IMR-90 (cell line): Measurements from ENCODE around the gene SENP6. TPM values are rescaled to one million over a fixed set of nuclear protein-coding genes. Genes with fewer than 3 reads are reported as not detected.

Experiments
- ATAC-seq: fragments of 200-7000 bp; cut with Tn5 transposase; 2 replicates; pipeline ENCODE4 v1.9.1; 2020; ENCODE audit warnings: low read depth, mild to moderate bottlenecking, moderate library complexity
- BruUV-seq: library from RNA; stranded (reverse); fragments of 400-500 nt; replicated peaks from 2 replicates; lab custom pipeline; 2021; lab: Mats Ljungman, UMichigan
- CTCF ChIA-PET: fragments of 300-600 bp; formaldehyde crosslinking; extraction: SDS; loops from one replicate; lab custom pipeline; 2021; ENCODE audit warnings: antibody characterized with exemption; lab: Yijun Ruan, JAX
- POLR2A ChIA-PET: fragments of 300-600 bp; sonication (Branson Sonifier 250); formaldehyde crosslinking; loops from one replicate; lab custom pipeline; 2022; ENCODE audit warnings: antibody characterized with exemption; ENCODE audit not compliant: unreplicated experiment; lab: Charles Lee
- DNase-seq: peaks from one replicate; pipeline ENCODE4 v3.0.0; 2013
- H2AFZ ChIP-seq: replicated peaks from 2 replicates; pipeline ENCODE3; 2013; ENCODE audit warnings: low read length, mild to moderate bottlenecking; ENCODE audit not compliant: poor library complexity
- H2AK5ac ChIP-seq: 2 replicates; pipeline ENCODE4 v1.6.1; 2013; ENCODE audit warnings: low read depth, low read length, inconsistent platforms
- H2AK9ac ChIP-seq: replicated peaks from 2 replicates; pipeline ENCODE3; 2013; ENCODE audit warnings: mild to moderate bottlenecking, low read depth, low read length, moderate library complexity; ENCODE audit not compliant: poor library complexity
- H2BK120ac ChIP-seq: 2 replicates; pipeline ENCODE4 v1.6.1; 2013; ENCODE audit warnings: low read depth, low read length, inconsistent platforms
- H2BK15ac ChIP-seq: 3 replicates; pipeline ENCODE4 v1.6.1; 2013; ENCODE audit warnings: low read depth, low read length, inconsistent platforms
- H2BK20ac ChIP-seq: 2 replicates; pipeline ENCODE4 v1.6.1; 2013; ENCODE audit warnings: low read depth, mild to moderate bottlenecking, inconsistent platforms, low read length, moderate library complexity
- H2BK5ac ChIP-seq: 2 replicates; pipeline ENCODE4 v1.6.1; 2013; ENCODE audit warnings: mild to moderate bottlenecking, low read depth, low read length, inconsistent platforms; ENCODE audit not compliant: poor library complexity, severe bottlenecking
- H3K14ac ChIP-seq: replicated peaks from 2 replicates; pipeline ENCODE4 v1.6.1; 2013; ENCODE audit warnings: low read depth, low read length, inconsistent platforms
- H3K18ac ChIP-seq: 2 replicates; pipeline ENCODE4 v1.6.1; 2013; ENCODE audit warnings: low read depth, low read length, control low read depth
- H3K23ac ChIP-seq: 2 replicates; pipeline ENCODE4 v1.6.1; 2013; ENCODE audit warnings: low read depth, low read length, inconsistent platforms
- H3K27ac ChIP-seq: 2 replicates; pipeline ENCODE4 v1.5.1; 2013; ENCODE audit warnings: mild to moderate bottlenecking, control low read depth, low read length; ENCODE audit not compliant: insufficient read depth
- H3K27me3 ChIP-seq: 2 replicates; pipeline ENCODE4 v1.6.1; 2013; ENCODE audit warnings: low read length; ENCODE audit not compliant: control insufficient read depth, insufficient read depth
- H3K36me3 ChIP-seq: 2 replicates; pipeline ENCODE4 v1.6.1; 2013; ENCODE audit warnings: low read length, mixed read lengths; ENCODE audit not compliant: control insufficient read depth, insufficient read depth
- H3K4ac ChIP-seq: 2 replicates; pipeline ENCODE4 v1.6.1; 2013; ENCODE audit warnings: low read depth, low read length, inconsistent platforms
- H3K4me1 ChIP-seq: 2 replicates; pipeline ENCODE4 v1.6.1; 2013; ENCODE audit warnings: low read length, mixed read lengths; ENCODE audit not compliant: control insufficient read depth, insufficient read depth
- H3K4me2 ChIP-seq: 2 replicates; pipeline ENCODE4 v1.6.1; 2013; ENCODE audit warnings: low read depth, mild to moderate bottlenecking, control low read depth, low read length, moderate library complexity
- H3K4me3 ChIP-seq: 2 replicates; pipeline ENCODE4 v1.5.1; 2013; ENCODE audit warnings: low read depth, mild to moderate bottlenecking, control low read depth, low read length, moderate library complexity; ENCODE audit not compliant: insufficient read depth
- H3K56ac ChIP-seq: 2 replicates; pipeline ENCODE4 v1.6.1; 2013; ENCODE audit warnings: low read length, inconsistent platforms; ENCODE audit not compliant: insufficient read depth; ENCODE audit errors: extremely low read depth
- H3K79me1 ChIP-seq, 2 experiments: 2 replicates each; pipeline ENCODE4 v1.6.1; 2013; ENCODE audit warnings: low read length in 2 of 2, inconsistent platforms in 1 of 2, low read depth in 1 of 2
- H3K9ac ChIP-seq: 2 replicates; pipeline ENCODE4 v1.6.1; 2013; ENCODE audit warnings: low read depth, low read length, control low read depth
- H3K9me1 ChIP-seq: 2 replicates; pipeline ENCODE4 v1.6.1; 2013; ENCODE audit warnings: low read length, inconsistent platforms; ENCODE audit not compliant: insufficient read depth
- H3K9me3 ChIP-seq: 2 replicates; pipeline ENCODE4 v1.6.1; 2013; ENCODE audit warnings: low read length; ENCODE audit not compliant: control insufficient read depth, insufficient read depth
- H4K20me1 ChIP-seq: 2 replicates; pipeline ENCODE4 v1.6.1; 2013; ENCODE audit warnings: low read length, inconsistent platforms; ENCODE audit not compliant: insufficient read depth
- H4K5ac ChIP-seq: 2 replicates; pipeline ENCODE4 v1.6.1; 2013; ENCODE audit warnings: mild to moderate bottlenecking, low read depth, low read length, control low read depth
- H4K8ac ChIP-seq, 2 experiments: 2 replicates each; pipeline ENCODE4 v1.6.1; 2013; ENCODE audit warnings: low read depth in 2 of 2, low read length in 2 of 2, control low read depth in 1 of 2, inconsistent platforms in 1 of 2
- H4K91ac ChIP-seq: 2 replicates; pipeline ENCODE4 v1.6.1; 2013; ENCODE audit warnings: low read depth, low read length, inconsistent platforms; ENCODE audit not compliant: insufficient read depth
- RAD21 ChIP-seq: IDR thresholded peaks from 2 replicates; pipeline ENCODE4 v1.6.1; 2012; ENCODE audit warnings: low read length, improper control_type of control experiment
- RFX5 ChIP-seq: IDR thresholded peaks from 2 replicates; pipeline ENCODE4 v1.8.0; 2012; ENCODE audit warnings: low read depth, mild to moderate bottlenecking, low read length, moderate library complexity
- WGBS, 2 experiments: methylation state at CpG; one replicate each; pipeline versions ENCODE4 v1.1.5 to v1.1.7; 2013; ENCODE audit warnings: missing lambda C conversion rate in 2 of 2; ENCODE audit not compliant: insufficient read length in 1 of 2; ENCODE audit errors: extremely low coverage in 2 of 2; 5-methylcytosine and 5-hydroxymethylcytosine counted together
- dilution Hi-C: fragments of 300-500 bp; cut with HindIII; formaldehyde crosslinking; loops from one replicate; pipeline ENCODE4 v1.14.3; 2018; ENCODE audit warnings: low sequenced_read_pairs; ENCODE audit not compliant: unreplicated experiment
- in situ Hi-C: fragments of 300-500 bp; cut with MboI; formaldehyde crosslinking; loops from 3 replicates; pipeline ENCODE4 v1.14.3; 2019; ENCODE audit warnings: low sequenced_read_pairs, inconsistent platforms, mixed read lengths
- intact Hi-C: fragments of 100-400 bp; cut with micrococcal nuclease; formaldehyde crosslinking; loops from 2 replicates; pipeline ENCODE4 v1.10.0; 2022
- polyA plus RNA-seq, 3 experiments: library from polyadenylated mRNA; depleted of rRNA; stranded (reverse); fragments of >200 nt; gene quantifications; 2 replicates each; pipeline ENCODE4 v1.2.3, GENCODE V29; 2012; ENCODE audit warnings: low replicate concordance in 1 of 3
- total RNA-seq: library from RNA; depleted of rRNA; stranded (reverse); fragments of >200 nt; gene quantifications from 2 replicates; pipeline ENCODE4 v1.2.3, GENCODE V29; 2012
- TF ChIP-seq, protein P1 (sequence below): fragments of 150-350 bp; IDR thresholded peaks from 2 replicates; pipeline ENCODE4 v1.6.1; 2016; ENCODE audit warnings: low read depth, mild to moderate bottlenecking, low read length, moderate library complexity, borderline replicate concordance

SENP6 gene
- total and polyA plus RNA-seq, 2 of the 4 experiments (the other 2 are of a cell fraction) = 23.1 to 25.8 TPM

DNA sequence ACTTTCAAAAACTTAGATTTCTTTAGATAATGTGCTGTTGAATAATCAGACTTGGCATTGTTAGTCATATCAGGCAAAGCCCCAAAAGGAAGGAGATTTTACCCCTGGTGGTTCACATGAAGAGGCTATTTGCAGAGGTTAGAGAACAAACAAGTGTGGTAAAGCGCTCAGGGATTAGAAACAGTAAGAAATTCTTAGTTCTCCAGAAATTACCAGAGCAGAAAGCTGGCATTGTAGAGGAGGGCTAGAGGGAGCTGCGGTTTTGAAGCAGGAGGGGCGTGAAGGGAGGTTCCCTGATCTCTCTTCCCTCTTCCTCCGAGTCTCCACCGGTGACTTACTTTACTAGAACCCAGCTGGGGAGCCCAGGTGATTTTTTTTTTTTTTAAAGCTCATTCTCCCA, 157.5 kb downstream of the SENP6 start:
- no peak overlapping the region for H3K4ac ChIP-seq
- H3K4me2 ChIP-seq = no peak overlapping the region
- H2BK5ac ChIP-seq = no peak overlapping the region
- no TSS peak for BruUV-seq
- no peak overlapping the region for H4K8ac ChIP-seq
- H3K36me3 ChIP-seq = no peaks in the 10 kb centered on the region
- dilution Hi-C loops = no loop called here
- no peak overlapping the region for H2AFZ ChIP-seq
- no CpG with 5 or more reads among the region's 5 CpGs for WGBS, 2 experiments
- H4K91ac ChIP-seq = no peak overlapping the region
- H3K18ac ChIP-seq = no peak overlapping the region
- no peak overlapping the region for H3K9ac ChIP-seq
- H3K9me1 ChIP-seq = peaks cover 2% of the 10 kb centered on the region; the same call in 1 of the 2 replicates
- H2BK15ac ChIP-seq = no peak overlapping the region
- intact Hi-C loops = loop anchor here (10.0 kb wide), 1 partner anchor 474 kb away; the partner anchor contains the start of gene TMEM30A
- no peaks in the 10 kb centered on the region for H3K27me3 ChIP-seq
- no peak for DNase-seq
- no peak overlapping the region for H2BK20ac ChIP-seq
- H3K56ac ChIP-seq = no peak overlapping the region
- ATAC-seq = no peak
- no peak overlapping the region for H2AK5ac ChIP-seq
- ChIA-PET CTCF (interaction anchor here (0.7 kb wide), 1 partner anchor 96 kb away, joined by 3 read pairs; no protein-coding TSS in a partner anchor), POLR2A (no interaction called here)
- peaks cover 17 to 35% of the 10 kb centered on the region in 2 experiments for H3K79me1 ChIP-seq
- in situ Hi-C loops = no loop called here
- H3K14ac ChIP-seq = no peak overlapping the region
- H4K20me1 ChIP-seq = no peaks in the 10 kb centered on the region; the same call in 1 of the 2 replicates
- no peak overlapping the region for H3K23ac ChIP-seq
- no peaks in the 10 kb centered on the region for H3K4me1 ChIP-seq
- no peak overlapping the region for H3K27ac ChIP-seq
- peak overlapping the region; percentile 65 for H2AK9ac ChIP-seq
- no peaks in the 10 kb centered on the region for H3K9me3 ChIP-seq
- H4K5ac ChIP-seq = no peak overlapping the region
- no peak overlapping the region for H2BK120ac ChIP-seq
- H3K4me3 ChIP-seq = no peak overlapping the region
- no peak for TF ChIP-seq RFX5
- TF ChIP-seq, protein P1, sequence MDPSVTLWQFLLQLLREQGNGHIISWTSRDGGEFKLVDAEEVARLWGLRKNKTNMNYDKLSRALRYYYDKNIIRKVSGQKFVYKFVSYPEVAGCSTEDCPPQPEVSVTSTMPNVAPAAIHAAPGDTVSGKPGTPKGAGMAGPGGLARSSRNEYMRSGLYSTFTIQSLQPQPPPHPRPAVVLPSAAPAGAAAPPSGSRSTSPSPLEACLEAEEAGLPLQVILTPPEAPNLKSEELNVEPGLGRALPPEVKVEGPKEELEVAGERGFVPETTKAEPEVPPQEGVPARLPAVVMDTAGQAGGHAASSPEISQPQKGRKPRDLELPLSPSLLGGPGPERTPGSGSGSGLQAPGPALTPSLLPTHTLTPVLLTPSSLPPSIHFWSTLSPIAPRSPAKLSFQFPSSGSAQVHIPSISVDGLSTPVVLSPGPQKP = no peak
- TF ChIP-seq RAD21 = no peak
